GM19468 (cell line): ENCODE results near the gene PRCP.
A peak's percentile ranks its signal among the peaks of the same experiment; 100 is the strongest.

ENCODE experiments used
- ATAC-seq: cut with Tn5 transposase; IDR thresholded peaks from one replicate; pipeline ENCODE4 v1.9.1; 2021; ENCODE audit warnings: mild to moderate bottlenecking, moderate library complexity, moderate number of reproducible peaks; ENCODE audit not compliant: unreplicated experiment; ENCODE audit errors: extremely low read depth

Gene PRCP

GRCh38 chr11:82791779-82792178, 108.5 kb downstream of the PRCP start:
- ATAC-seq, result no peak

GRCh38 chr11:82790723-82791484, 109.3 kb downstream of the PRCP start:
- ATAC-seq, result no peak

DNA sequence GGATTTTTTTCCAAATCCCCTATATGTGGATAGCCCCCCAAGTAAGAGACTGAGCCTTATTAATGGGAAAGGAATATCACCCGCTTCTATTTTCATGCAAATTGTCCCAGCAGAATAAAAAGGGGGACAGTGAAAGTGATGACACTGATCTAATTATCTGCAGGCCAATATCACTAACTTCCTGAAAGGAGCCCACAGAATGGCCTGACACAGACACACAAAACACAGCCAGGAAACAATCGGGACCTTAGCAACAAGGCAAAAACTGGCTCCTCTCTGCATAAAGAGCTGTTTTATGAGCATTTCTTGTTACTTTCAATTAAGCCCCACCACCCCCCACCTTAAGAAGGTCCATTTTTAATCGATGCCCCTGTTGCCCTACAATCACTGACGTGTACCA, 112.2 kb downstream of the PRCP start:
- no peak for ATAC-seq

DNA sequence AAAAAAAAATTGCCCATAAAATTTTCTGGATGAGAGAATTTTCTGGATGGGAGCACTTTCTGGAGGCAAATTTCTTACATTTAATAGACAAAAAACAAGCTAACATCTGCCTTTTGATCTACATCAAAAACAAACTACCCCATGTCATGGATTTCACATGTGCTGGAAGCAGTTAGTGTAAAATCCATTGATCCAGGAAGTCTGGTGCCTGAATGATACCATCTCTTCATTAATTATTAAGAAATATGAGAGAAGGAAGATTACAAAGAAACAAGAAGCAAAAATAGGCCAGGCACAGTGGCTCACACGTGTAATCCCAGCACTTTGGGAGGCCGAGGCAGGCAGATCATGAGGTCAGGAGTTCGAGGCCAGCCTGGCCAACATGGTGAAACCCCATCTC, 113.4 kb downstream of the PRCP start:
- no peak for ATAC-seq

- ATAC-seq, result no peak
Measured at GRCh38 chr11:82786001-82786400, 114.2 kb downstream of the PRCP start.

DNA sequence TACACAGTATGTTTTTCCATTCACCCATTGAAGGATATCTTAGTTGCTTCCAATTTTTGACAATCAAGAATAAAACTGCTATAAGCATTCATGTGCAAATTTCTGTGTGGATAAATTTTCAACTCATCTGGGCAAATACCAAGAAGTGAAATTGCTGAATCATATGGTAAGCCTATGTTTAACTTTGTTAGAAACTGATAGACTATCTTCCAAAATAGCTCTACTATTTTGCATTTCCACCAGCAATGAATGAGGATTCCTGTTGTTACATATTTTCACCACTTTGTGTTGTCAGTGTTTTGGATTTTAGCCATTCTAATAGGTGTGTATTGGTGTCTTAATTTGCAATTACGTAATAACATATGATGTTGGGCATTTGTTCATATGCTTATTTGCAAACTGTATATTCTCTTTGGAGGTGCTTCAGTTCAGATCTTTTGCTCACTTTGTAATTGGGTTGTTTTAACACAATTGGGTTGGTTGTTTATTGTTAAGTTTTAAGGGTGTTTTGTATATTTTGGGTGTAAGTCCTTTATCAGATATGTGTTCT, 117.3 kb downstream of the PRCP start:
- ATAC-seq, result no peak

- no peak for ATAC-seq
Measured at GRCh38 chr11:82778776-82779175, 121.5 kb downstream of the PRCP start.

GRCh38 chr11:82776377-82776776, 123.9 kb downstream of the PRCP start:
- no peak for ATAC-seq

DNA sequence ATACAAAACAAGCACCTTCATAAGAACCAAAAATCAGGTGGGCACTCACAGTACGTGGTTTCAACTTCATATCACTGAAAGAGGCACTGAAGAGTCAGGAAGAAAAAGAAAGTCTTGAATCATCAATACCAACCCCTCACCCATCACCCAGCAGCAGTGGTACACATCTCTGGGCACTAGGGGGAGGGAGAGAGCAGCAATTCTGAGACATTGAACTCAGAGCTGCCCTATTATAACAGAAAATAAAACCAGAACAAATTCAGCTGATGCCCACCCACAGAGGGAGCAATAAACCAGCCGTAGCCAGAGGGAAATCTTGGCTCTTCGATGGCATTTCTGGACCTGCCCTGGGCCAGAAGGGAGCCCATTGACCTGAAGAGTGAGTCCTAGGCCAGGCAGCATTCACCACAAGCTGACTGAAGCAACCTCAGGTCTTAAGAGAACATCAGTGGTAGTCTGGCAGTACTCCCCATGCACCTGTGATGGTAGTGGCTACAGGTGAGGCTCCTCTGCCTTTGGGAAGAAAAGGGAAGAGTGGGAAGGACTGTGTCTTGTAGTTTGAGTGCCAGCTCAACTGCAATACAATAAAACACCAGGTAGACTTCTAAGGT, 124.4 kb downstream of the PRCP start:
- ATAC-seq, result peak; percentile 80

- no peak for ATAC-seq
Measured at GRCh38 chr11:82775218-82775617, 125.0 kb downstream of the PRCP start.
